NCI-H146 (cell line): ENCODE results near the gene MSI1.
A peak's percentile ranks its signal among the peaks of the same experiment; 100 is the strongest.
"Not testable (repeated sequence)": the region's sequence is repeated elsewhere in the genome, so short reads cannot be mapped to it uniquely, and the experiment has no call there.

Experiments used
- DNase-seq: peaks from one replicate; lab custom pipeline; 2025; lab: John Stamatoyannopoulos, UW

The MSI1 gene

DNA sequence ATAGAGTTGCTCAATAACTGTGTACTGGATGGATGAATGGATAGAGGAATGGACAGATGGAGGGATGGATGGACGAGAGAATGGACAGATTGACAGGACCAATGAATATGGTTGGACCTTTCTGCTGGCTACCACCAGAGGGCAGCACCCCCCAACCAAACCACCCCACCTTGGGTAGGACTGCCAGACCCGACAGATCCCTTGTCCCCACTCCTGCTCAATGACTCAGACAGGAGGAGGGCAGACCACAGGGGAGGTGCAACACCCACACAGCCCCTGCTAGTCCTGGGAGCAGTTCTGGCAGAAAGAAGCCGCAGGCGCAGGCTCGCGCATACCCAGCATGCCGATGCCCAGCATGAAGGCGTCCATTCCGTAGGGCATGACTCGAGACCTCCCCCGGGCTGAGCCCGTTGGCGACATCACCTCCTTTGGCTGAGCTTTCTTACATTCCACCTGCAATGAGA lies 12.4 kb downstream of the MSI1 start:
- DNase-seq, result peak; percentile 69

GRCh38 chr12:120353556-120354317 lies 15.2 kb downstream of the MSI1 start:
- no peak for DNase-seq

- DNase-seq, result no peak
These were observed 15.8 kb downstream of the MSI1 start for GRCh38 chr12:120353136-120353535.

GRCh38 chr12:120352117-120352516 lies 16.8 kb downstream of the MSI1 start:
- no peak for DNase-seq

DNA sequence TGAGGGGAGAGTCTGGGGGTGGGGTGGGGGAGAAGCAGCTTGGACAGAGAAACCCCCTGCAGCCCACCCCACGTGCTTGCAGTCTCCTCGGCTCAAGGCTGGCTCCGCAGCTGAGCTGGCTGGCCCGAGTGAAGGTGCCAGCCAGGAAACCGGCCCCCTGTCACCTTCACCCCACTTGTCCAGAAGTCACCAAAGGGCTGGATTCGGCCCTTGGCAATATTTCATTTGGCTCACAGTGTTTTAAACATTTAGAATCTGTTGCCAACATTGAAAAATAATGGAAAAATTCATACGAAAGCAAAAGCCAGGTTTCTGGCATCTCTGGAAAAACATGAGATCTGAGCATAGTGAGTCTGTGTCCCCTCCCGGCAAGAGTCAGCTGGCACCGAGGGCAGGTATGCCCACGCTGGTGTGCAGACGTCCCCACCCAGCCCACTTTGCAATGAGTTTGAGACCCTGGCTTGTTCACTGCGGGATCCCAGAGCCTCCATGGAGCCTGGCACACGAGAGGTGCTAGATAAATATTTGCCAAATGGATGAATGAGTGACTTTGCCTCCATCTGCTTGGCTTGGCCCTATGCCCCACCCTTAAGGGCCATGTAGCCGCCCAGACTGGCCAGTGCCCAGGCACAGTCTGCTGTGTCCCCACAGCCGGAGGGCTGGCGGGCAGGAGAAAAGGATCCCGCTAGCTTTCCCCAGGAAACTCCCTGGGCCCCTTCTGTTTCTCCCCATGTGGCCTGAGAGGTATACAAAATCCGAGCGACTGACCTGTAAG lies 18.2 kb downstream of the MSI1 start:
- no peak for DNase-seq

GRCh38 chr12:120347766-120348165 lies 21.2 kb downstream of the MSI1 start:
- no peak for DNase-seq

GRCh38 chr12:120346681-120347080 lies 22.3 kb downstream of the MSI1 start:
- no peak for DNase-seq

DNA sequence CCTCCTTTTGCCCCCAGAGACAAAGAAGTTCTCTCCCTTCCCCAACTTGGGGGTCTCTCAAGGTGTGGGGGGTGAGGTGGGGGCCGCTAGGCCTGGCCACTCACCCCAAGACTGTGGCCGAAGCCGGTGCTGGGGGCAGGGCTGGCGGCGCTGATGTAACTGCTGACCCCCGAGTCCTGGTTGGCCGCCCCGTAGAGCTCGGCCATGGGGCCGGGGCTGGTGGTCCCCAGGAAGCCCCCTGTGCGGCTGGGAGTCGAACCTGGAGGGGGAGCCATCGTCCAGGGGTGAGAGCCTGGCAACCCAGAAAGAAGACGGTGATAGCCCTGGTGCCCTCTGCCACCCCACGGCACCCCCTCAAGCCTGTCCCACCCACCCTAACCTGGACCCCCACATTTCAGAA lies 22.9 kb downstream of the MSI1 start:
- DNase-seq, result no peak

DNA sequence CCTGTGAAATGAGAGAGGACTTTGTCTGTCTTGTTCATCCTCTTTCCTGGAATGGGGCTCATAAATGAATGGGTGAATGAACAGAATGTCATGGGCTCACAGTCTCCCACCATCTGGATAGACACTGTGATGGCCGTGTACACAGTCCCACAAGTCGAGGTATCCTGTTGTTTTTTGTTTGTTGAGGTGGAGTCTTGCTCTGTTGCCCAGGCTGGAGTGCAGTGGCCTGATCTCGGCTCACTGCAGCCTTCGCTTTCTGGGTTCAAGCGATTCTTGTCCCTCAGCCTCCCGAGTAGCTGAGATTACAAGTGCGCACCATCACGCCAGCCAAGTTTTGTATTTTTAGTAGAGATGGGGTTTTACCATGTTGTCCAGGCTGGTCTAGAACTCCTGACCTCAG lies 25.3 kb downstream of the MSI1 start:
- no peak for DNase-seq

GRCh38 chr12:120343039-120343537 lies 25.9 kb downstream of the MSI1 start:
- no peak for DNase-seq

- no peak for DNase-seq
These were observed 26.6 kb downstream of the MSI1 start for GRCh38 chr12:120342175-120343038.

DNA sequence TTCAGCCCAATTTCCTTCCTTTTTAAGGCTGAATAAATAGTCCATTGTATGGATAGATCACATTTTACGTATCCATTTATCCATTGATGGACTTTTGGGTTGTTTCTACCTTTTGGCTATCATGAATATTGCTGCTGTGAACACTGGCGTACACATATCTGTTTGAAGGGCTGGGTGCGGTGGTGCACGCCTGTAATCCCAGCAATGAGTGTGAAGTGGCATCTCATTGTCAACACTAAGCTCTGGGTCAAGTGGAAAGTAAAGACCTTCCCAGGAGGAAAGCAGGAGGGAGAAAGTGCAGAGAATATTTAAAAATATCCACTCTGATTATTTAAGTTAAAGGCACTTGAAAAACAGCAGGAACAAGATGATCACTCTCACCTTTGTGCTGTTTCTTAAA lies 29.7 kb downstream of the MSI1 start:
- DNase-seq, result no peak

GRCh38 chr12:120337730-120338129 lies 31.2 kb downstream of the MSI1 start:
- no peak for DNase-seq

DNA sequence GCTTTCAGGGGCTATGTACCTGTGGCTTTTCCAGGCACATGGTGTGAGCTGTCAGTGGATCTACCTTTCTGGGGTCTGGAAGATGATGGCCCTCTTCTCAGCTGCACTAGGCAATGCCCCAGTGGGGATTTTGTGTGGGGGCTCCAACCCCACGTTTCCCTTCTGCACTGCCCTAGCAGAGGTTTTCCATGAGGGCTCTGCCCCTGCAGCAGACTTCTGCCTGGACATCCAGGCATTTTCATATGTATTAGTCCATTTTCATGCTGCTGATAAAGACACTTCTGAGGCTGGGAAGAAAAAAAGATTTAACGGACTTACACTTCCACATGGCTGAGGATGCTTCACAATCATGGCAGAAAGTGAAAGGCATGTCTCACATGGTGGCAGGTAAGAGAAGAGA lies 32.6 kb downstream of the MSI1 start:
- DNase-seq, result not testable (repeated sequence)

- peak; percentile 47 for DNase-seq
These were observed 33.5 kb downstream of the MSI1 start for GRCh38 chr12:120335447-120335846.

DNA sequence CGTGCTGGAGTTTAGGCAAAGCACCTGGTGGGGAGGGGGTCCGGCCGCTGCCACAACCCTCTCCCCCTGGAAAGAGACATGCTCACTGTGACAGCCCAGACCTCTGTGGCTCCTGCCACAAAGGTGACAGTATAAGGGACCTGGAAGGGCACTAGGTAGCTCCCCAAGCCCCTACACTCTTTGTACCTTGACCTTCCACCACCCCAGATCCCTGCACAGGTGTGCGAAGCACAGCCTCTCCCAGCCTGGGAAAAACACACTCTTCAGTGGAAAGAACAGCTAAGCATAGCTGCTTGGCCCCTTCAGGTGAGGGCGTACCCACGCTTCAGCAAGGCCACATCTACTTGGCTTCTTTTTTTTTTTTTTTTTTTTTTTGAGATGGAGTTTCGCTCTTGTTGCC lies 36.4 kb downstream of the MSI1 start:
- DNase-seq, result no peak

DNA sequence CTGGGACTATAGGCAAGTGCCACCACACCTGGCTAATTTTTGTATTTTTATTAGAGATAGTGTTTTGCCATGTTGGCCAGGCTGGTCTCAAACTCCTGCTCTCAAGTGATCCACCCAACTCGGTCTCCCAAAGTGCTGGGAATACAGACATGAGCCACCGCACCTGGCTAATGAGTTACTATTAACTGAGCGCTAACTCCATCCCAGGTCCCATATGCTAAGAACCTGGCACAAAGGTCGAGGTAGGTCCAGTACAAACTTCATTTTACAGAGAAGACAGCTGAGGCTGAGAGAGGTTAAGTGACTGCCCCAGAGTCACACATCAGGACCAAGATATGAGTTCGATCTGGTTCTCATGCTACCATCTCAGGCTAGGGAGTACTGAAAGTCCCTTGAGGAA lies 36.9 kb downstream of the MSI1 start:
- DNase-seq, result no peak

DNA sequence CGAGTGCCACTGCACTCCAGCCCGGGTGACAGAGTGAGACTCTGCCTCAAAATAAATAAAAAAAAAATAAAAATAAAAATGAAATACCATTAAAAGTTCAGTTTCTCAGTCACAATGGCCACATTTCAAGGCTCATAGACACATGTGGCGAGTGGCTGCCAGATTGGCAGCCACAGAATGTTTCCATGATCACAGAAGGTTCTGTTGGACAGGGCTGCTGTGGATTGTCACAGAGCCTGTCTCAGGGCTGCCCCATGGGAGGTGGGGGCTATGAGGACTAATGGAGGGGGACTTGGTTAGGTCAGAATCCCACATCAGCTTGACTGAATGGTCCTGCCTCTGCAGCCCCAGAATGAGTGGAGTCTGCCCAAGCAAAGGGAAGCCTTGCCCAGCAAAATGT lies 37.6 kb downstream of the MSI1 start:
- no peak for DNase-seq

DNA sequence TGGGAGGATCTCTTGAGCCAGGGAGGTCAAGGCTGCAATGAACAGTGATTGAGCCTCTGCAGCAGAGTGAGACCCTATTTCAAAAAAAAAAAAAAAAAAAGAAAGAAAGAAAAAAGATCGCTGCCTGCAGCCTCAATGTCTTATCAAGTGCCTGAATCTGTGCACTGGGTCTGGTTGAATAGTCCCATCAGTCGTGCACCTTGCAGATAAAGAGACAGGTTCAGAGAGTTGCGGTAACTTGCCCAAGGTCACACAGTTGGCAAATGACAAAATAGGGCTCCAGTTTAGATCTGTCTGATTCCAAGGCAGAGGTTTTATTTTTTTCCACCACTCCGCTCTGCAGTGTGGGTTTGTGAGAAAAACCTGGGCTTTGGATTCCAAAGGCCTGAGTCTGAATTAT lies 40.7 kb downstream of the MSI1 start:
- DNase-seq, result no peak

DNA sequence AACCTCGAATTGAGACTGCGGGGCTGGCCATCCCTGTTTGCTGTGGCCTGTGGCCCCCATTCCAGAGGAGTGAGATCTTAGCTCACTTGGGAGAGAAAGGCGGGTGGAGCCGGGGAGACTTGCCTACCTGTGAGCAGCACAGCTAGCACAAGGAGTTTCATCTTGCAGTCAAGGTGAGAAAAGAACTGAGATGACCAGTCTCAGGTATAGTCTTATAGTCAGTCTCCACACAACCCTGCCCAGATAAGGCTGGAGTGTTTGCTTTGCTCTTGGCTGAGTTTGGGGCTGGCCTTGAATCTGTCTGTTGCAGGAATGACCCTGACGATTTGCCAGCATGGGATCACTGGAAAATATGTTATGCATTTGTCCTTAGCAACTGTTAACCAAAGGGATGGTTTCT lies 41.4 kb downstream of the MSI1 start, which contains the start of gene PLA2G1B:
PLA2G1B (minus strand) TSS at position 187 of the 400 bp plus-strand sequence; CDS start at position 161, 26 bp downstream.
- no peak for DNase-seq

DNA sequence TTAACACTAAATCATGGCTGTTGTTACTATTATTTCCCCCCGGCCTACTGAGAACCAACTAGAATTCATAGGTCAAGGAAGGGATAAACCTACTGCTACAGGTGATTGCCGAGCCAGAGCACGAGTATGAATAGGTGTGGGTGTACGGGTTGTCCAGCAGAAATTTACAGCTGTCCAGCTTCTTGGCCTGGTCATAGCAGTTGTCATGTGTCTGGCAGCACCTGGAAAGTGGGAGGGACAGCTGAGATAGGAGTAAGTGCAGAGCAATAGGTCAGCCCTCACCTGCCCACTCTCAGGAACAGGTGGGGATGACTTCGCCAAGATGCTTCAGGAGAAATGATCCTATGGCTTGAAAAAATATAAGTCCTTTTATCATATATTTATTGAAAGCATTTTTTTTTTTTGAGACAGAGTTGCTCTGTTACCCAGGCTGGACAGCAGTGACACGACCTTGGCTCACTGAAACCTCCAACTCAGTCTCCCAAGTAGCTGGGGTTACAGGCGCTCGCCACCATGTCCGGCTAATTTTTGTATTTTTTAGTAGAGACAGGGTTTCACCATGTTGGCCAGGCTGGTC lies 44.0 kb downstream of the MSI1 start:
- DNase-seq, result peak; percentile 46

- DNase-seq, result no peak
These were observed 45.2 kb downstream of the MSI1 start for GRCh38 chr12:120323772-120324171.
